Embryonic facial prominence (tissue), 1 donor: Measurements from ENCODE around the gene FBXO2.

ENCODE experiments used
- DNase-seq: peaks from one replicate; pipeline ENCODE4 v3.0.0-alpha.2; 2016; ENCODE audit errors: extremely low spot score

FBXO2 gene

GRCh38 chr1:11653101-11653860 is 948 bp downstream of the FBXO2 start:
- no peak for DNase-seq

GRCh38 chr1:11652203-11652780 is 1.9 kb downstream of the FBXO2 start:
- DNase-seq: no peak

GRCh38 chr1:11651017-11651416 is 3.2 kb downstream of the FBXO2 start:
- no peak for DNase-seq

- DNase-seq: peak; percentile 13
These were observed 3.8 kb downstream of the FBXO2 start for GRCh38 chr1:11650331-11650991.

- DNase-seq: no peak
These were observed 4.5 kb downstream of the FBXO2 start for GRCh38 chr1:11649624-11650330.

GRCh38 chr1:11649237-11649623 is 5.0 kb downstream of the FBXO2 start:
- no peak for DNase-seq

- DNase-seq: no peak
These were observed 5.5 kb downstream of the FBXO2 start for GRCh38 chr1:11648732-11649158.

- DNase-seq: no peak
These were observed 6.2 kb downstream of the FBXO2 start for GRCh38 chr1:11648039-11648438.

DNA sequence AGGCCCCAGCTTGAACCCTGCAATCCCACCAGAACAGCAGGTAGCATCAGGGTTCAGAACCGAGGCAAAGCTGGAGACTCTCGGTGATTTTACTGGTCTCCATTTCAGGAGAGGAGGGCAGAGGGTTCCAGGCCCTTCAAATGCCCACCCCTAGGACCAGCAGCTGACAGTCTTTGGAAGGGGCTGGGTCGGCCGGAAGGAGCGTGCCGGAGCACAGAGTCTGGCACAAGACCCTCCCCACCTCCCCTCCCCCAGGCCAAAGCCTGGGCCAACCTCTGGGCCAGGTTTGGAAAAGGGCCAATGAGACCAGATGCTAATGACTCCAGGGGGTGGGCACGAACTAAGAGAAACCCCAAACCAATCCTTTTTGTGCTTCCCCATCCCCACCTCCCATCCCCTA is 6.9 kb downstream of the FBXO2 start:
- no peak for DNase-seq

- no peak for DNase-seq
These were observed 7.9 kb downstream of the FBXO2 start for GRCh38 chr1:11646317-11646716.

DNA sequence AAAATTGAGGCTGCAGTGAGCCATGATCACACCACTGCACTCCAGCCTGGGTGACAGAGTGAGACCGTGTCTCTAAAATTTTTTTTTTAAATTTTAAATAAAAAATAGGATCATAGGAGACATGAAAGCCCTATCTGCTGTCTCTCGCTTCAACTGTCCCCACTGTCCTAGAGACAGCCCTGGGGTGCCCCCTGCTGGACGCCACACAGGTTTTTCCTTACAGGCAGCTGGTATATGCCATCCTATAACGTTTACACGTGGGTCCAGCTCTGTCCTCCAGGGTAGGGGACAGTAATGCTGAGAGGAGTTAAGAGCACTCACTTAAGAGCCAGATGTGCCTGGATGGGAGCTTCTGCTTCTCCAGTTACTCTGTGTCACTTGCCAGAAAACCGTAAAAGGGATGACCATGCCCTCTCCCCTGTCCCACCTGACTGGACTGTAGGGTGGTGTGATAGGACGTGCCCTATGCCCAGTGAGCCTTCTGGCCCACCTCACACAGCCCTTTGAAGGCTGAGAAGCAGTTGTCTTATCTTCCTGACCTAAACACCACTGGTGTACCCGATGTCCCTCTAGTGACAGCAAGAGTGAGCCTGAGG is 8.5 kb downstream of the FBXO2 start:
- DNase-seq: no peak

- DNase-seq: no peak
These were observed 9.0 kb downstream of the FBXO2 start for GRCh38 chr1:11645270-11645669.

DNA sequence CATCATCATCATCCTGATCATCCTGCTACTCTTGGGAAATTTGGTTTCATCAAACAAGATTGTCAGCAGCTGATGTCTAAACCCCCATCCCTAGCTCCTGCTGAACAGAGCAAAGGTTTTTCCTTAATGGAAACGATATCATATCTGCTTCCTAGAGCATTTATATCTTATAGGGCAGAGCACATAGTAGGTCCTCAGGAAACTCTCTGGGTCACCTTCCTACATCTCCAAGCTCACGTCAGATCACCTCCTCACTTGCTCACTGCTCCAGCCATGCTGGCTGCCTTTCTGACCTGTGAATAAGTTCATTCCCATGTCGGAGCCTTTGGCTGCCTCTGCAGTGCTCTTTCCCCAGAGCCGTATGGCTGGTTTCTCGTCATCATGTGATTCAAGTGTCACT is 10.4 kb downstream of the FBXO2 start:
- DNase-seq: no peak

- DNase-seq: peak; percentile 18
These were observed 11.7 kb downstream of the FBXO2 start for GRCh38 chr1:11642418-11643017.

- DNase-seq: no peak
These were observed 12.4 kb downstream of the FBXO2 start for GRCh38 chr1:11641776-11642305.

GRCh38 chr1:11640944-11641343 is 13.3 kb downstream of the FBXO2 start:
- DNase-seq: no peak

GRCh38 chr1:11640101-11640500 is 14.1 kb downstream of the FBXO2 start:
- DNase-seq: no peak

GRCh38 chr1:11639372-11639771 is 14.9 kb downstream of the FBXO2 start:
- DNase-seq: no peak

DNA sequence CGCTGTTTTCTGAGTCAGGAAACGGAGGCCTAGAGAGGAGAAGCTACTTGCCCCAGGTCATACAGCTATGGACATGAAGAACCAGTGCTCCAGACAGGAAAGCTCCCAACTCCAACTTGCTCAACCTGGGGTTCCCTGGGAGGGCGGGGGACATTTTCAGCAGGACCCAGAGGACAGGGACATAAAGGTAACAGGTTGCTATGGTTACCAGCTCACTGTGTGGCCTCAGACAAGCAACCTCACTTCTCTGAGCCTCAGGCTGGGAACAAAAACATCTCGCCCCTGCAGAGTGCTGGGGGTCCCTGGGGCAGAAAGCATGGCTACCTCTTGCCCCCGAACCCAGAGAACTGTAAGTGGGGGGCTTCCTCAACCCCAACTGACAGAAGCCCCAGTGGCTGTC is 16.1 kb downstream of the FBXO2 start:
- no peak for DNase-seq

DNA sequence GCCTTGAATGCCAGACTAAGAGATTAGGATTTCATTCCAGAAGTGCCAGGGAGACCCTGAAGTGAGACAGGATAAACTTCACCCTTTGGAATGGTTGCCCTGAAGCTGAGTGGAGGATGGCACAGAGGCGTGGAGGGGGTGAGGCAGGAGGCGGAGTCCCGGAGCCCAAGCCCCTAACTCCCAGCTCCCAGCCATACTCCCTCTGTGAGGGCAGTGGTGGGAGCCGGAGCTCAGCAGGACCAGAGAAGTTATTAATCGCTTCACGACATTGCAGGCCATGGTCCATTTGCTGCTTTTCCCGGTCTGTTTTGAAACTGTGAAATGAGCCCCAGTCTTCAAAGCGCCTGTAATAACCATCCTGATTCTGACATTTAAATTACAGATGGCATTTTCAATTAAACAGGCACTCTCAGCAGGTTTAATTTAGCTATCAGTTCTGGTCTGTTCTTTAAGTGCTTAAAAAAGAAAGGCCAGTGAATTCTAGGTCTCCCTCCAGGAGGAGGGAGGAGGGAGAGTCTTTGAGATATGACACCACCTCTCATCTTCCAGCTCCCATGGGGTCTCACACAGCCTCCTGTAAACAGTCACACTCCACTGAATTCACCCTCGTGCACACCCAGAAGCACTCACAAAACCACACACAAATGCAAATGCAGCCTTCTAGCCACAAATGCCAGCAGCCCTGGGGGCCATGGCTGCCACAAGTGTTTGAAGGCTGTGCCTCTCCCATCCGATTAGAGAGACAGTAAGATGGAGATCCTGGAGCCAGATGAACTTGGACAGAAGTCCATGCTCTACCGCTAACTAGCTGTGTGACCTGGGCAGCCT is 19.6 kb downstream of the FBXO2 start:
- no peak for DNase-seq
